ENCODE results near the gene FAM83C.

Gene FAM83C

DNA sequence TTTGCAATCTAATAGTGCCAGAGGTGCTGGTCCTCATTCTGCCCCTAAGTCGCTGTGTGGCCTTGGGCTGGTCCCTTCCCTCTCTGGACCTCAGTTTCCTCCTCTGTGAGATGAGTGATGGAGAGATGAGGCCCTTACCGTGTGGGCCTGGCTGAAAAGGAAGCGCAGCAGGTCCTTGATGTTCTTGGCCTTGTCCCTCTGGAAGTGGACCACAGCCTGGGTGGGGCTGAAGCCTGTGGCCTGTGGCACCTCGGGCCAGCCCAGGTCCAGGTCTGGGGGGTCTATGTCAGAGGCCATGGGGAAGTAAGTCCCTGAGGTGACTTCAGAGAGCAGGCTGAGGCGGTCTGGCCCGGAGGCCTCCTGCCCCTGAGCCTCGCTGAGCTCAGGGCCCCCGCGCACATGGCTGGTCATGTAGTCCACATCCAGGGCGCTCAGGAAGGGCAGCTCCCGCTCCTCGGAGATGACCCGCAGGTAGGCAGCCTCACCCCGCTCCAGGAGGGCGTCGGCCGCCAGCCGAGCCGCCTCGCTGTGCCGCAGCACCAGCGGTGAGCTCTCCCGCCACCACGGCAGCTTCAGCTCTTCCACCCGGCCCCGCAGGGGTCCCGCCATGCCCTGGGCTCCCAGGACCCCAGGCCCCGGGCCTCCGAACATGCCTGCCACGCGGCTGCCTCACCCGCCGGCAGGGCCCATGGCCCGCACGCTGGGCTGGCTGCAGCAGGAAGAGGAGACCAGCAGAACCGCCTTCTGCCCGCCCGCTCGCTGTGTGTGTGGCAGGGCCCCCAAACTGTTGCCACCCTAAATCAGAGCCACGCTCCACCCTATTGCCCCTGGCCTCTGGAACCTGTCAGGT lies at the start of gene FAM83C:
FAM83C (minus strand) TSS at position 772 of the 850 bp plus-strand sequence; CDS start at position 651, 121 bp downstream.
- no peak for DNase-seq (ENCODE audit: low read depth)
- H3K4me3 ChIP-seq (ENCODE audit: control insufficient read depth, low read depth, low read length), result no peak within 1 kb of the TSS
- TF ChIP-seq, protein P1, sequence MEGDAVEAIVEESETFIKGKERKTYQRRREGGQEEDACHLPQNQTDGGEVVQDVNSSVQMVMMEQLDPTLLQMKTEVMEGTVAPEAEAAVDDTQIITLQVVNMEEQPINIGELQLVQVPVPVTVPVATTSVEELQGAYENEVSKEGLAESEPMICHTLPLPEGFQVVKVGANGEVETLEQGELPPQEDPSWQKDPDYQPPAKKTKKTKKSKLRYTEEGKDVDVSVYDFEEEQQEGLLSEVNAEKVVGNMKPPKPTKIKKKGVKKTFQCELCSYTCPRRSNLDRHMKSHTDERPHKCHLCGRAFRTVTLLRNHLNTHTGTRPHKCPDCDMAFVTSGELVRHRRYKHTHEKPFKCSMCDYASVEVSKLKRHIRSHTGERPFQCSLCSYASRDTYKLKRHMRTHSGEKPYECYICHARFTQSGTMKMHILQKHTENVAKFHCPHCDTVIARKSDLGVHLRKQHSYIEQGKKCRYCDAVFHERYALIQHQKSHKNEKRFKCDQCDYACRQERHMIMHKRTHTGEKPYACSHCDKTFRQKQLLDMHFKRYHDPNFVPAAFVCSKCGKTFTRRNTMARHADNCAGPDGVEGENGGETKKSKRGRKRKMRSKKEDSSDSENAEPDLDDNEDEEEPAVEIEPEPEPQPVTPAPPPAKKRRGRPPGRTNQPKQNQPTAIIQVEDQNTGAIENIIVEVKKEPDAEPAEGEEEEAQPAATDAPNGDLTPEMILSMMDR (conservative IDR thresholded peaks at IDR 0.05; ENCODE audit: control insufficient read depth, insufficient read depth, low read depth, low read length), result no peak

DNA sequence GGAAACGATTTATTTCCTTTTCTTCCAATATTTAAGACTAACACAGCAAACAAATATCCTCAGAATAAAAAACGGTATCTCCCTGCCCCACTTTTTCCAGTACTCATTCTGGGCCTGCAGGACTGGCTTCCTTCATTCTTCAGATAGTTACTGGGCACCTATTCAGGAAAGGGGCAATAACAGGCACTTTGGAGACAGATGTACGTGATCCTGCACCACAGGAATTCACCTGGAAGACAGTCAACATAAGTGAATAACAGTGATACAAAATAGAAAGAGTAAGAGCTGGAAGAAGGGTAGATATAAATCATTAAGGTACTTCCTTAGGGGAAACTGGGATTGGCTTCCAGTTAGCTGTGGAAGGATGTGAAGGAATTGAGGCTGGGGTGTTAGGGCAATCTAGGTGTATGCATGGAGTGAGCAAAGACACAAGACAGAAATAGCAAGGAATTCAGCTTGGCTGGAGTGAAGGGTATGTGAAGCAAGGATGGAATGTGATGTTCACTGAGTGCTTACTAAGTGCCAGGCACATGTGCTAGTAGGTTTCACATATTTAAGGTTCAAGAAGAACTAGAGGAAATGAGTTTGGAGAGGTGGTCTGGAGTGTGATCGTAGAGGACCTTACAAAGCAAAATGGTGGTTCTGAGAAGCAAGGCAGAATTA lies 49.3 kb upstream of the FAM83C start:
- H3K4me3 ChIP-seq (ENCODE audit: control insufficient read depth, low read depth, low read length), result no peak overlapping the region
- peak; percentile 27 for DNase-seq (ENCODE audit: low read depth)
- TF ChIP-seq, protein P1 (conservative IDR thresholded peaks at IDR 0.05; ENCODE audit: control insufficient read depth, insufficient read depth, low read depth, low read length), result no peak

DNA sequence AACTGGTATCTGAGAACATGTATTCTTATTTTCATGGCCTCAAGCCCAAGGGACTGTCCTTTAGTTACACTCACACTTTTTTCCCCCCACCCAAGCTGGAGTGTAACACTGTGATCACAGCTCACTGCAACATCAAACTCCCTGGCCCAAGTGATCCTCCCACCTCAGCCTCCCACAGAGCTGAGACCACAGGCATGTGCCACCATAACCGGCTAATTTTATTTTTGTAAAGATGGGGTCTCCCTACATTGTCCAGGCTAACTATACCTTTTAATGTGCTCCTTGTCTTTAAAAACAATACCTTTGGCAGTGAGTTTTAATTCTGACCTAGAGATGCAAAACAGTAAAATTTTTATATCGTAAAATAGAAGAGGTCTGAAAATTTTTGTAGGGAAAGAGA lies 48.2 kb upstream of the FAM83C start:
- TF ChIP-seq, protein P1 (conservative IDR thresholded peaks at IDR 0.05; ENCODE audit: control insufficient read depth, insufficient read depth, low read depth, low read length), result no peak
- DNase-seq (ENCODE audit: low read depth), result no peak
- H3K4me3 ChIP-seq (ENCODE audit: control insufficient read depth, low read depth, low read length), result no peak overlapping the region

DNA sequence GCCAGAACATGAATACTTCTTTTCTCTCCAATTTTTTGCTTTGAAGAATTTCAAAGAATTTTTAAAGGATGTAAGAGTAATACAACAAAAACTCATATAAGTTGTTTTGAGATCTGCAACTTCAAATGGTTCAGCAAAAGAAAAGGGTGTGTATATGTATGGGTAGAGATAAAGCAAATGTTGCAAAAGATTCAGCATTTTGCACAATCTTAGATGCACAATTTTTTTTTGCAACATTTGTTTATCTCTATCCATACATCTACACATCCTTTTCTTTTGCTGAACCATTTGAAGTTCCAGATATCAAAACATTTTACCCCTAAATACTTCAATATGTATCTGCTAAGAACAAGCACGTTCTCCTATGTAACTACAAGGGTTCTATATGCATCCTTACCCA lies 47.4 kb upstream of the FAM83C start:
- no peak for DNase-seq (ENCODE audit: low read depth)
- H3K4me3 ChIP-seq (ENCODE audit: control insufficient read depth, low read depth, low read length), result no peak overlapping the region
- TF ChIP-seq, protein P1 (conservative IDR thresholded peaks at IDR 0.05; ENCODE audit: control insufficient read depth, insufficient read depth, low read depth, low read length), result no peak

DNA sequence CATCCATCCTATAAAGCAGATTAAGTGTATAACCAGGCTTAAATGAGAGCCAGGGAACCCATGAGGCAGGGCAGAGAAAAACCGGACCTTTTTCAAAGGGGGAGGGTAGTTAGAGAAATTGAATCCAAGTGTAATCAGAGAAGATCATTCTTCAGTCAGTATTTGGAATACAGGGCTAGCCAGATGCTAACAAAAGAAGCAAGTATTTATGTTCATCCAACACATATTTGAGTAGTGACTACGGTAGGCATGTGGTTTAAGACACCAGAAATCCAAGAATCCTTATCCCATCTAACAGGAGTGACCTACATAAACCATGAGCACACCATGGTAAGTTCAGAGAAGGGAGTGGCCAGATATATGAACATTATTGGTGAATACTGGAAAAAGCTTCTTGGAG lies 46.8 kb upstream of the FAM83C start:
- TF ChIP-seq, protein P1 (conservative IDR thresholded peaks at IDR 0.05; ENCODE audit: control insufficient read depth, insufficient read depth, low read depth, low read length), result no peak
- DNase-seq (ENCODE audit: low read depth), result peak; percentile 98
- H3K4me3 ChIP-seq (ENCODE audit: control insufficient read depth, low read depth, low read length), result no peak overlapping the region

GRCh38 chr20:35334311-35335101 lies 42.3 kb upstream of the FAM83C start:
- TF ChIP-seq, protein P1 (conservative IDR thresholded peaks at IDR 0.05; ENCODE audit: control insufficient read depth, insufficient read depth, low read depth, low read length), result no peak
- peak; percentile 21 for DNase-seq (ENCODE audit: low read depth)

More at GRCh38 chr20:35334311-35335101, 42.3 kb upstream of the FAM83C start:
- H3K4me3 ChIP-seq (ENCODE audit: control insufficient read depth, low read depth, low read length), result no peak overlapping the region
